GM12878 (cell line): ENCODE results near the gene PPM1E. TPM values are rescaled to one million over a fixed set of nuclear protein-coding genes. Genes with fewer than 3 reads are reported as not detected.

Experiments used
- ATAC-seq: fragments of 200-7000 bp; cut with Tn5 transposase; 3 replicates; pipeline ENCODE4 v1.9.1; 2020; ENCODE audit warnings: mild to moderate bottlenecking, moderate library complexity
- BruUV-seq: library from RNA; stranded (reverse); fragments of 400-500 nt; replicated peaks from 2 replicates; lab custom pipeline; 2021; lab: Mats Ljungman, UMichigan
- CTCF ChIA-PET: fragments of 300-600 bp; sonication (Branson Sonifier 250); formaldehyde crosslinking; extraction: SDS; loops from one replicate; lab custom pipeline; 2021; ENCODE audit warnings: inconsistent platforms; lab: Yijun Ruan, JAX
- POLR2A ChIA-PET: fragments of 350-600 bp; formaldehyde crosslinking; extraction: SDS; loops from one replicate; lab custom pipeline; 2021; ENCODE audit warnings: inconsistent platforms; lab: Charles Lee
- RAD21 ChIA-PET: fragments of 300-600 bp; sonication (Branson Sonifier 250); formaldehyde crosslinking; loops from one replicate; lab custom pipeline; 2023; ENCODE audit warnings: antibody characterized with exemption; ENCODE audit not compliant: unreplicated experiment; lab: Charles Lee
- SMC1A ChIA-PET: fragments of 300-600 bp; sonication (Branson Sonifier 250); formaldehyde crosslinking; loops from one replicate; lab custom pipeline; 2023; ENCODE audit not compliant: unreplicated experiment, uncharacterized antibody; lab: Charles Lee
- DNase-seq: peaks from one replicate; pipeline ENCODE4 v3.0.0-alpha.2; 2011; ENCODE audit warnings: low read depth, low spot score
- FAIRE-seq: peaks from 3 replicates; lab custom pipeline; 2011; peaks lifted over from hg19 to GRCh38; lab: Jason Lieb, UNC
- H2AFZ ChIP-seq: 2 replicates; pipeline ENCODE4 v1.6.0; 2011; ENCODE audit warnings: low read depth, low read length, control low read depth; ENCODE audit not compliant: control insufficient read depth
- H3K27ac ChIP-seq: 2 replicates; pipeline ENCODE4 v1.5.1; 2011; ENCODE audit warnings: control low read depth; ENCODE audit not compliant: control insufficient read depth, insufficient read depth
- H3K27me3 ChIP-seq, 2 experiments: replicated peaks in 1 of 2; 2 replicates each; pipeline versions ENCODE4 v1.6.0 to v1.6.1; 2011; ENCODE audit warnings: low read length in 1 of 2; ENCODE audit not compliant: control insufficient read depth in 2 of 2, insufficient read depth in 2 of 2
- H3K36me3 ChIP-seq, 2 experiments: 2 replicates each; pipeline ENCODE4 v1.5.1; 2011; ENCODE audit warnings: low read length in 1 of 2; ENCODE audit not compliant: control insufficient read depth in 2 of 2, insufficient read depth in 2 of 2
- H3K4me1 ChIP-seq: 2 replicates; pipeline ENCODE4 v1.6.1; 2011; ENCODE audit warnings: mild to moderate bottlenecking, low read length, moderate library complexity, mixed read lengths; ENCODE audit not compliant: control insufficient read depth, insufficient read depth
- H3K4me2 ChIP-seq: 2 replicates; pipeline ENCODE4 v1.6.0; 2011; ENCODE audit warnings: control low read depth; ENCODE audit not compliant: control insufficient read depth, insufficient read depth
- H3K4me3 ChIP-seq: fragments of 200-600 bp; sonication (generic); 2 replicates; pipeline ENCODE4 v1.5.1; 2016
- H3K79me2 ChIP-seq: 2 replicates; pipeline ENCODE4 v1.6.0; 2011; ENCODE audit warnings: low read length; ENCODE audit not compliant: control insufficient read depth, insufficient read depth
- H3K9ac ChIP-seq: 2 replicates; pipeline ENCODE4 v1.8.0; 2011; ENCODE audit warnings: low read length, control low read depth, mixed read lengths; ENCODE audit not compliant: control insufficient read depth, insufficient read depth
- H3K9me3 ChIP-seq: replicated peaks from 3 replicates; pipeline ENCODE4 v1.5.1; 2011; ENCODE audit warnings: mild to moderate bottlenecking, low read length; ENCODE audit not compliant: control insufficient read depth, insufficient read depth
- H4K20me1 ChIP-seq: 2 replicates; pipeline ENCODE4 v1.6.0; 2011; ENCODE audit not compliant: control insufficient read depth, insufficient read depth
- BHLHE40 ChIP-seq, 2 experiments: fragments of 450-650 bp in 1 of 2; IDR thresholded peaks; 2 replicates each; pipeline ENCODE4 v1.6.1; 2011 to 2017; ENCODE audit warnings: low read depth in 2 of 2, borderline replicate concordance in 1 of 2, improper control_type of control experiment in 1 of 2, low read length in 1 of 2, mild to moderate bottlenecking in 1 of 2
- FOXK2 ChIP-seq: fragments of 450-650 bp; IDR thresholded peaks from 2 replicates; pipeline ENCODE4 v1.6.1; 2017; ENCODE audit warnings: mild to moderate bottlenecking, moderate library complexity
- MXI1 ChIP-seq: fragments of 150-350 bp; IDR thresholded peaks from 2 replicates; pipeline ENCODE4 v1.6.1; 2011; ENCODE audit warnings: low read depth, mild to moderate bottlenecking, inconsistent platforms, low read length, improper control_type of control experiment
- RAD51 ChIP-seq: fragments of 450-650 bp; IDR thresholded peaks from 2 replicates; pipeline ENCODE4 v1.6.1; 2016; ENCODE audit warnings: moderate library complexity, mild to moderate bottlenecking, inconsistent platforms
- SRF ChIP-seq, 2 experiments: IDR thresholded peaks; 2 replicates each; pipeline ENCODE4 v1.6.1; 2011; ENCODE audit warnings: low read depth in 2 of 2, low read length in 2 of 2, mild to moderate bottlenecking in 1 of 2, moderate library complexity in 1 of 2
- WGBS: methylation state at CpG from one replicate; pipeline ENCODE4 v1.1.6; 2016; ENCODE audit warnings: low lambda C conversion rate; ENCODE audit not compliant: insufficient replicate concordance, insufficient coverage; ENCODE audit errors: missing lambda C conversion rate; 5-methylcytosine and 5-hydroxymethylcytosine counted together
- in situ Hi-C: fragments of 300-500 bp; cut with MboI; formaldehyde crosslinking; loops from 9 replicates; pipeline ENCODE4 v1.14.3; 2018; ENCODE audit warnings: mixed read lengths
- intact Hi-C: fragments of 100-400 bp; cut with micrococcal nuclease; formaldehyde crosslinking; loops from one replicate; pipeline ENCODE4 v1.14.2; 2022; ENCODE audit not compliant: unreplicated experiment
- polyA plus RNA-seq, 11 experiments: library from polyadenylated mRNA; depleted of rRNA in 4 of 11; unstranded in 6 of 11; stranded (reverse) in 5 of 11; fragments of >200 nt; fragmentation: Nextera tagmentation in 4 of 11; fragmentation: Illumina TruSeq in 1 of 11; extraction: Ambion mirVana in 4 of 11; extraction: Trizol in 1 of 11; gene quantifications; 1 replicate in 1 of 11; 2 replicates in 10 of 11; pipeline versions ENCODE4 v1.2.1 to v1.2.3, GENCODE V29; 2011 to 2016; ENCODE audit warnings: inconsistent platforms in 2 of 11, missing spikeins in 2 of 11, low read depth in 1 of 11
- total RNA-seq, 4 experiments: library from RNA; depleted of rRNA in 3 of 4; stranded (reverse); fragments of >200 nt in 3 of 4; fragmentation: Illumina TruSeq in 1 of 4; extraction: Trizol in 1 of 4; gene quantifications; 2 replicates each; pipeline versions ENCODE4 v1.2.1 to v1.2.3, GENCODE V29; 2013 to 2021
- TF ChIP-seq, protein P1 (sequence below): fragments of 450-650 bp; IDR thresholded peaks from 2 replicates; pipeline ENCODE4 v1.6.1; 2016; ENCODE audit warnings: mild to moderate bottlenecking
- TF ChIP-seq, protein P2 (sequence below): fragments of 450-650 bp; formaldehyde crosslinking; IDR thresholded peaks from 2 replicates; pipeline ENCODE4 v1.4.0; 2022; ENCODE audit warnings: mild to moderate bottlenecking, moderate library complexity
- TF ChIP-seq, protein P3 (sequence below): fragments of 450-650 bp; IDR thresholded peaks from 2 replicates; pipeline ENCODE4 v1.6.1; 2017; ENCODE audit warnings: low read depth, mild to moderate bottlenecking, moderate library complexity
- TF ChIP-seq, protein P4 (sequence below): IDR thresholded peaks from 2 replicates; pipeline ENCODE4 v1.6.1; 2012; ENCODE audit warnings: mild to moderate bottlenecking, low read depth, low read length
- TF ChIP-seq, protein P5 (sequence below): fragments of 450-650 bp; IDR thresholded peaks from 2 replicates; pipeline ENCODE4 v1.6.1; 2016; ENCODE audit warnings: mild to moderate bottlenecking

Gene PPM1E
- total and polyA plus RNA-seq, 10 of the 15 experiments (the other 5 are each of a cell fraction or from before 2014, with no cell fraction given) = 0.07 to 0.28 (median 0.16) TPM

DNA sequence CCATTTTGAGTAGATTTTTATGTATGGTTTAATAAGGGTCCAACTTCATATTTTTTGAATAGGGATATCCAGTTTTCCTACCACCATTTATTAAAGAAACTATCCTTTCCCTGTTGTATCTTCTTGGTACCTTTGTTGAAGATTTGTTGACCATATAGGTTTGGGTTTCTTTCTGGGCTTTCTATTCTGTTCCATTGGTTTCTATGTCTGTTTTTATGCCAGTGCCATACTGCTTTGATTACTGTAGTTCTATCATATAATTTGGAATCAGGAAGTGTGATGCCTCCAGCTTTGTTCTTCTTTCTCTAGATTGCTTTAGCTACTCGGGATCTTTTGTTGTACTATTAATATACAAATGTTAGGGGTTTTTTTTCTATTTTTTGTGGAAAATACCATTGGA, 46.5 kb downstream of the PPM1E start:
- in situ Hi-C loops = no loop called here
- TF ChIP-seq BHLHE40 (IDR thresholded peaks at IDR 0.05; ENCODE audit: borderline replicate concordance in 1 of 2, low read depth in 2 of 2, low read length in 1 of 2) (no peak), FOXK2 (no peak), SRF (IDR thresholded peaks at IDR 0.05; ENCODE audit: low read depth in 2 of 2, low read length in 2 of 2) (no peak), MXI1 (no peak), RAD51 (no peak)
- TF ChIP-seq, protein P1, sequence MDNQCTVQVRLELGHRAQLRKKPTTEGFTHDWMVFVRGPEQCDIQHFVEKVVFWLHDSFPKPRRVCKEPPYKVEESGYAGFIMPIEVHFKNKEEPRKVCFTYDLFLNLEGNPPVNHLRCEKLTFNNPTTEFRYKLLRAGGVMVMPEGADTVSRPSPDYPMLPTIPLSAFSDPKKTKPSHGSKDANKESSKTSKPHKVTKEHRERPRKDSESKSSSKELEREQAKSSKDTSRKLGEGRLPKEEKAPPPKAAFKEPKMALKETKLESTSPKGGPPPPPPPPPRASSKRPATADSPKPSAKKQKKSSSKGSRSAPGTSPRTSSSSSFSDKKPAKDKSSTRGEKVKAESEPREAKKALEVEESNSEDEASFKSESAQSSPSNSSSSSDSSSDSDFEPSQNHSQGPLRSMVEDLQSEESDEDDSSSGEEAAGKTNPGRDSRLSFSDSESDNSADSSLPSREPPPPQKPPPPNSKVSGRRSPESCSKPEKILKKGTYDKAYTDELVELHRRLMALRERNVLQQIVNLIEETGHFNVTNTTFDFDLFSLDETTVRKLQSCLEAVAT = no peak
- TF ChIP-seq, protein P2, sequence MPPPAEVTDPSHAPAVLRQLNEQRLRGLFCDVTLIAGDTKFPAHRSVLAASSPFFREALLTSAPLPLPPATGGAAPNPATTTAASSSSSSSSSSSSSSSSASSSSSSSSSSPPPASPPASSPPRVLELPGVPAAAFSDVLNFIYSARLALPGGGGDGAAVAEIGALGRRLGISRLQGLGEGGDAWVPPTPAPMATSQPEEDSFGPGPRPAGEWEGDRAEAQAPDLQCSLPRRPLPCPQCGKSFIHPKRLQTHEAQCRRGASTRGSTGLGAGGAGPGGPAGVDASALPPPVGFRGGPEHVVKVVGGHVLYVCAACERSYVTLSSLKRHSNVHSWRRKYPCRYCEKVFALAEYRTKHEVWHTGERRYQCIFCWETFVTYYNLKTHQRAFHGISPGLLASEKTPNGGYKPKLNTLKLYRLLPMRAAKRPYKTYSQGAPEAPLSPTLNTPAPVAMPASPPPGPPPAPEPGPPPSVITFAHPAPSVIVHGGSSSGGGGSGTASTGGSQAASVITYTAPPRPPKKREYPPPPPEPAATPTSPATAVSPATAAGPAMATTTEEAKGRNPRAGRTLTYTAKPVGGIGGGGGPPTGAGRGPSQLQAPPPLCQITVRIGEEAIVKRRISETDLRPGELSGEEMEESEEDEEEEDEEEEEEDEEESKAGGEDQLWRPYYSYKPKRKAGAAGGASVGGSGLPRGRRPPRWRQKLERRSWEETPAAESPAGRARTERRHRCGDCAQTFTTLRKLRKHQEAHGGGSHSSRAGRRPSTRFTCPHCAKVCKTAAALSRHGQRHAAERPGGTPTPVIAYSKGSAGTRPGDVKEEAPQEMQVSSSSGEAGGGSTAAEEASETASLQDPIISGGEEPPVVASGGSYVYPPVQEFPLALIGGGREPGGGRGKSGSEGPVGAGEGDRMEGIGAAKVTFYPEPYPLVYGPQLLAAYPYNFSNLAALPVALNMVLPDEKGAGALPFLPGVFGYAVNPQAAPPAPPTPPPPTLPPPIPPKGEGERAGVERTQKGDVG (CRISPR knock-in tag) = no peak
- TF ChIP-seq, protein P3, sequence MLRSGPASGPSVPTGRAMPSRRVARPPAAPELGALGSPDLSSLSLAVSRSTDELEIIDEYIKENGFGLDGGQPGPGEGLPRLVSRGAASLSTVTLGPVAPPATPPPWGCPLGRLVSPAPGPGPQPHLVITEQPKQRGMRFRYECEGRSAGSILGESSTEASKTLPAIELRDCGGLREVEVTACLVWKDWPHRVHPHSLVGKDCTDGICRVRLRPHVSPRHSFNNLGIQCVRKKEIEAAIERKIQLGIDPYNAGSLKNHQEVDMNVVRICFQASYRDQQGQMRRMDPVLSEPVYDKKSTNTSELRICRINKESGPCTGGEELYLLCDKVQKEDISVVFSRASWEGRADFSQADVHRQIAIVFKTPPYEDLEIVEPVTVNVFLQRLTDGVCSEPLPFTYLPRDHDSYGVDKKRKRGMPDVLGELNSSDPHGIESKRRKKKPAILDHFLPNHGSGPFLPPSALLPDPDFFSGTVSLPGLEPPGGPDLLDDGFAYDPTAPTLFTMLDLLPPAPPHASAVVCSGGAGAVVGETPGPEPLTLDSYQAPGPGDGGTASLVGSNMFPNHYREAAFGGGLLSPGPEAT = no peak
- TF ChIP-seq, protein P4, sequence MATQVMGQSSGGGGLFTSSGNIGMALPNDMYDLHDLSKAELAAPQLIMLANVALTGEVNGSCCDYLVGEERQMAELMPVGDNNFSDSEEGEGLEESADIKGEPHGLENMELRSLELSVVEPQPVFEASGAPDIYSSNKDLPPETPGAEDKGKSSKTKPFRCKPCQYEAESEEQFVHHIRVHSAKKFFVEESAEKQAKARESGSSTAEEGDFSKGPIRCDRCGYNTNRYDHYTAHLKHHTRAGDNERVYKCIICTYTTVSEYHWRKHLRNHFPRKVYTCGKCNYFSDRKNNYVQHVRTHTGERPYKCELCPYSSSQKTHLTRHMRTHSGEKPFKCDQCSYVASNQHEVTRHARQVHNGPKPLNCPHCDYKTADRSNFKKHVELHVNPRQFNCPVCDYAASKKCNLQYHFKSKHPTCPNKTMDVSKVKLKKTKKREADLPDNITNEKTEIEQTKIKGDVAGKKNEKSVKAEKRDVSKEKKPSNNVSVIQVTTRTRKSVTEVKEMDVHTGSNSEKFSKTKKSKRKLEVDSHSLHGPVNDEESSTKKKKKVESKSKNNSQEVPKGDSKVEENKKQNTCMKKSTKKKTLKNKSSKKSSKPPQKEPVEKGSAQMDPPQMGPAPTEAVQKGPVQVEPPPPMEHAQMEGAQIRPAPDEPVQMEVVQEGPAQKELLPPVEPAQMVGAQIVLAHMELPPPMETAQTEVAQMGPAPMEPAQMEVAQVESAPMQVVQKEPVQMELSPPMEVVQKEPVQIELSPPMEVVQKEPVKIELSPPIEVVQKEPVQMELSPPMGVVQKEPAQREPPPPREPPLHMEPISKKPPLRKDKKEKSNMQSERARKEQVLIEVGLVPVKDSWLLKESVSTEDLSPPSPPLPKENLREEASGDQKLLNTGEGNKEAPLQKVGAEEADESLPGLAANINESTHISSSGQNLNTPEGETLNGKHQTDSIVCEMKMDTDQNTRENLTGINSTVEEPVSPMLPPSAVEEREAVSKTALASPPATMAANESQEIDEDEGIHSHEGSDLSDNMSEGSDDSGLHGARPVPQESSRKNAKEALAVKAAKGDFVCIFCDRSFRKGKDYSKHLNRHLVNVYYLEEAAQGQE = no peak
- TF ChIP-seq, protein P5, sequence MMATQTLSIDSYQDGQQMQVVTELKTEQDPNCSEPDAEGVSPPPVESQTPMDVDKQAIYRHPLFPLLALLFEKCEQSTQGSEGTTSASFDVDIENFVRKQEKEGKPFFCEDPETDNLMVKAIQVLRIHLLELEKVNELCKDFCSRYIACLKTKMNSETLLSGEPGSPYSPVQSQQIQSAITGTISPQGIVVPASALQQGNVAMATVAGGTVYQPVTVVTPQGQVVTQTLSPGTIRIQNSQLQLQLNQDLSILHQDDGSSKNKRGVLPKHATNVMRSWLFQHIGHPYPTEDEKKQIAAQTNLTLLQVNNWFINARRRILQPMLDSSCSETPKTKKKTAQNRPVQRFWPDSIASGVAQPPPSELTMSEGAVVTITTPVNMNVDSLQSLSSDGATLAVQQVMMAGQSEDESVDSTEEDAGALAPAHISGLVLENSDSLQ = no peak

More for the DNA sequence above, 46.5 kb downstream of the PPM1E start:
- H3K9me3 ChIP-seq = no peaks in the 10 kb centered on the region; the same call in 2 of the 3 replicates
- FAIRE-seq (no peak), ATAC-seq (no peak), DNase-seq (no peak)
- H3K27ac ChIP-seq = no peak overlapping the region
- H2AFZ ChIP-seq = no peak overlapping the region
- ChIA-PET POLR2A (no interaction called here), CTCF (no interaction called here), SMC1A (no interaction called here), RAD21 (no interaction called here)
- no TSS peak for BruUV-seq
- intact Hi-C loops = no loop called here
- no peaks in the 10 kb centered on the region for H3K27me3 ChIP-seq
- no peak overlapping the region for H3K9ac ChIP-seq
- H3K4me2 ChIP-seq = no peak overlapping the region
- no peaks in the 10 kb centered on the region for H3K36me3 ChIP-seq
- H3K4me1 ChIP-seq = no peaks in the 10 kb centered on the region
- no peaks in the 10 kb centered on the region for H4K20me1 ChIP-seq
- H3K4me3 ChIP-seq = no peak overlapping the region
- WGBS = 0% methylated on average over 1 of the region's 1 CpG
- H3K79me2 ChIP-seq = no peaks in the 10 kb centered on the region
